ENCODE results near the gene ARID1B. TPM values are rescaled to one million over a fixed set of nuclear protein-coding genes. Genes with fewer than 3 reads are reported as not detected.

Gene ARID1B
- total and polyA plus RNA-seq, 7 donors, result 8.1 to 61.1 (median 53.1) TPM

- intact Hi-C loops (cut with DNase I), result no loop called here
- no peak overlapping the region for H3K27ac ChIP-seq
- no peaks in the 10 kb centered on the region for H3K27me3 ChIP-seq (ENCODE audit: insufficient read depth in 3 of 3, low read length in 2 of 3)
- no peak overlapping the region for H3K4me3 ChIP-seq
- no peak for TF ChIP-seq CTCF (IDR thresholded peaks at IDR 0.05)
- WGBS, 3 donors, result 85 to 90% (median 87%) methylated on average over 3 of the region's 3 CpGs
- no peak for ATAC-seq
- H3K9me3 ChIP-seq, result no peaks in the 10 kb centered on the region
- H3K4me1 ChIP-seq, result no peaks in the 10 kb centered on the region
- DNase-seq, result no peak
- H3K36me3 ChIP-seq (ENCODE audit: insufficient read depth in 1 of 2, low read depth in 1 of 2), result no peaks in the 10 kb centered on the region
Measured at GRCh38 chr6:157254538-157254937, 477.4 kb downstream of the ARID1B start.

GRCh38 chr6:157255079-157255478 is 477.9 kb downstream of the ARID1B start:
- 93 to 97% (median 96%) methylated on average over 3 of the region's 3 CpGs for WGBS, 3 donors

GRCh38 chr6:157258878-157259277 is 481.7 kb downstream of the ARID1B start:
- no peak overlapping the region for H3K4me3 ChIP-seq
- H3K4me1 ChIP-seq, result peaks cover 6% of the 10 kb centered on the region
- ATAC-seq (no peak), DNase-seq (no peak)
- no peak overlapping the region for H3K27ac ChIP-seq
- no peaks in the 10 kb centered on the region for H3K9me3 ChIP-seq
- intact Hi-C loops (cut with DNase I), result no loop called here
- WGBS, 3 donors, result 93 to 95% (median 93%) methylated on average over 11 of the region's 11 CpGs
- TF ChIP-seq CTCF (IDR thresholded peaks at IDR 0.05), result no peak
- no peaks in the 10 kb centered on the region for H3K27me3 ChIP-seq (ENCODE audit: insufficient read depth in 3 of 3, low read length in 2 of 3)
- H3K36me3 ChIP-seq (ENCODE audit: insufficient read depth in 1 of 2, low read depth in 1 of 2), result no peaks in the 10 kb centered on the region

More at GRCh38 chr6:157255079-157255478, 477.9 kb downstream of the ARID1B start:
- TF ChIP-seq CTCF (IDR thresholded peaks at IDR 0.05), result no peak
- Histone ChIP-seq H3K27ac (no peak overlapping the region), H3K4me3 (no peak overlapping the region), H3K27me3 (ENCODE audit: insufficient read depth in 3 of 3, low read length in 2 of 3) (no peaks in the 10 kb centered on the region), H3K36me3 (ENCODE audit: insufficient read depth in 1 of 2, low read depth in 1 of 2) (no peaks in the 10 kb centered on the region), H3K4me1 (no peaks in the 10 kb centered on the region), H3K9me3 (no peaks in the 10 kb centered on the region)
- peak in 1 of 4 donors; percentile 20 for ATAC-seq
- DNase-seq, result no peak
- intact Hi-C loops (cut with DNase I), result no loop called here

- DNase-seq, result no peak
- intact Hi-C loops (cut with DNase I), result no loop called here
- ATAC-seq, result no peak
Measured at GRCh38 chr6:157259443-157259842, 482.3 kb downstream of the ARID1B start.

More at GRCh38 chr6:157259443-157259842, 482.3 kb downstream of the ARID1B start:
- Histone ChIP-seq H3K36me3 (ENCODE audit: insufficient read depth in 1 of 2, low read depth in 1 of 2) (no peaks in the 10 kb centered on the region), H3K27me3 (ENCODE audit: insufficient read depth in 3 of 3, low read length in 2 of 3) (no peaks in the 10 kb centered on the region), H3K27ac (no peak overlapping the region), H3K9me3 (no peaks in the 10 kb centered on the region), H3K4me3 (no peak overlapping the region), H3K4me1 (peaks cover 6% of the 10 kb centered on the region)
- 94 to 98% (median 95%) methylated on average over 9 of the region's 9 CpGs for whole genome bisulfite sequencing, 3 donors
- TF ChIP-seq CTCF (IDR thresholded peaks at IDR 0.05), result no peak
